NCI-H146 treated with DMSO at 0.1 percent for 48 hours (cell line): ENCODE measurements around the gene DPP10.

Source experiments
- DNase-seq: peaks from one replicate; lab custom pipeline; 2025; ENCODE audit not compliant: unreplicated experiment; lab: John Stamatoyannopoulos, UW

Gene DPP10

DNA sequence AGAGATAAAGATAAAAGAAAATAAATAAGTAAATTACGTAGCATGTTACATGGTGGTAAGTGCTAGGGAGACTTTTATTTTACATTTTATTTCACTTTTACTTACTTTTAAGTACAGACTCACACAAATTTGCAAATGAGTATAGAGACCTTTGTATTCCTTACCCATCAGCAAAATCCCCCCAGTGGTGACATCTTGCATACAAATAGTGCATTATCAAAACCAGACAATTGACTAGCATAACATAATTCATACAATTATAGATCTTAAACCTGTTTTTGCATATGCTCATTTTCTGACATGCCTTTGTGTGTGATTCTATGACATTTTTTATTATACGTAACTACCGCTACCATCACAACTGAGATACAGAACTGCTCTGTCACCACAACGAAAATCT, 1099.4 kb downstream of the DPP10 start:
- no peak for DNase-seq

DNA sequence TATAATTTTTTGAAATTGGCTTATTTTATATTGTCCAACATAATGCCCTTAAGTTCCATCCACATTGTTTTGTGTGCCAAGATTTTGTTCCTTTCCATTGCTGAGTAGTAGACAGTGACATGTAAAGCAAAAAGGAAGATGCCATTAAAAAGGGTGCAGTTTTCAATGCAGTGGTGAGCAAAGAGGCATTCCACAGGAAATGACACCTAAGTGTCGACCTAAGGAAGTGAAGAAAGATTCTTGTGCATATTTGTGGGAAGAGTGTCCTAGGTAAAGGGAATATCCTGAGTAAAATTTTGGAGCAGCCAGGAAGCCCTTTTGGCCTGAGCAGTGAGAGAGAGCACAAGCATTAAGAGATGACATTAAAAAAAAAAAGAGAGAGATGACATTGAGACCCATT, 1099.9 kb downstream of the DPP10 start:
- DNase-seq, result no peak

DNA sequence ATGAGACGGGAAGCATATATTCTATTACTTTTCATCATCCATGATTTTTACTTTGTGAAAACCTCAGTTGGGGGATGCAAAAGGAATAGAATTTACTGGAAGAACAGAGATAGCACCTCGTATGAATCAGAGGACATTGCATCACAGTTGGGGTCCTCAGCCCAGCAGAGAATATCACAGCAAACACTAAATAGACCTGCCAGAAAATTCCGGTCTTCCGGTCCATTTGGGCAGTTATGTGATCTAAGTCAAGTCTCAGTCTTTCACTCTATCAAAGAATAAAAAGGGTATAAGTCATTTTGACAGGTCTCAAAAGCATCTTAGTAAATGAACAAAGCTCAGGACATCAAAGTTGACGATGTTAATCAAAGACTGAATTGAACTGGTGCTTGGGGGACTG, 1100.6 kb downstream of the DPP10 start:
- DNase-seq, result no peak

GRCh38 chr2:115543461-115543860, 1101.0 kb downstream of the DPP10 start:
- no peak for DNase-seq

GRCh38 chr2:115549611-115550130, 1107.2 kb downstream of the DPP10 start:
- no peak for DNase-seq

GRCh38 chr2:115552726-115553125, 1110.3 kb downstream of the DPP10 start:
- no peak for DNase-seq

GRCh38 chr2:115554153-115554552, 1111.7 kb downstream of the DPP10 start:
- no peak for DNase-seq

DNA sequence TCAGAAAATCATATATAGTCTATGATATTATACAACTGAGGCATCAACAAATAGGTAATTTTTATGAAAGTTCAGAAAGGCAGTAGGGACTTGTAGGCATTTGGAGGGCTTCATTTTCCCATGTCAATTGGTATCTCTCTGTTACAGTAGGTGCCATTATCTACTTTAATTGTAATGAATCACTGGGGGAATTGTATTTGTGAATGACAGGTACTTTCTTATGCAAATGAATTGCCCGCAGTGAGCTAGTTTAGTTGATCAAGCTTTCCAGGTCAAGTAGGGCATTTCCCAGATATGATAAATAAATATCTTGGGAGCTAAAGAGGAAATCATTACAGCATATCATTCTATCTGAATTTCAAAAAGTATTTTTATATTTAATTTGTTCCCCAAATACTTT, 1116.3 kb downstream of the DPP10 start:
- no peak for DNase-seq

- no peak for DNase-seq
Observed at GRCh38 chr2:115560666-115561065, 1118.2 kb downstream of the DPP10 start.

GRCh38 chr2:115568643-115569042, 1126.2 kb downstream of the DPP10 start:
- DNase-seq, result no peak

- DNase-seq, result no peak
Observed at GRCh38 chr2:115569547-115569946, 1127.1 kb downstream of the DPP10 start.

- no peak for DNase-seq
Observed at GRCh38 chr2:115572746-115573145, 1130.3 kb downstream of the DPP10 start.

- no peak for DNase-seq
Observed at GRCh38 chr2:115573756-115574155, 1131.3 kb downstream of the DPP10 start.

- no peak for DNase-seq
Observed at GRCh38 chr2:115574667-115575066, 1132.2 kb downstream of the DPP10 start.

- no peak for DNase-seq
Observed at GRCh38 chr2:115580784-115581183, 1138.3 kb downstream of the DPP10 start.

- no peak for DNase-seq
Observed at GRCh38 chr2:115584507-115584906, 1142.1 kb downstream of the DPP10 start.

DNA sequence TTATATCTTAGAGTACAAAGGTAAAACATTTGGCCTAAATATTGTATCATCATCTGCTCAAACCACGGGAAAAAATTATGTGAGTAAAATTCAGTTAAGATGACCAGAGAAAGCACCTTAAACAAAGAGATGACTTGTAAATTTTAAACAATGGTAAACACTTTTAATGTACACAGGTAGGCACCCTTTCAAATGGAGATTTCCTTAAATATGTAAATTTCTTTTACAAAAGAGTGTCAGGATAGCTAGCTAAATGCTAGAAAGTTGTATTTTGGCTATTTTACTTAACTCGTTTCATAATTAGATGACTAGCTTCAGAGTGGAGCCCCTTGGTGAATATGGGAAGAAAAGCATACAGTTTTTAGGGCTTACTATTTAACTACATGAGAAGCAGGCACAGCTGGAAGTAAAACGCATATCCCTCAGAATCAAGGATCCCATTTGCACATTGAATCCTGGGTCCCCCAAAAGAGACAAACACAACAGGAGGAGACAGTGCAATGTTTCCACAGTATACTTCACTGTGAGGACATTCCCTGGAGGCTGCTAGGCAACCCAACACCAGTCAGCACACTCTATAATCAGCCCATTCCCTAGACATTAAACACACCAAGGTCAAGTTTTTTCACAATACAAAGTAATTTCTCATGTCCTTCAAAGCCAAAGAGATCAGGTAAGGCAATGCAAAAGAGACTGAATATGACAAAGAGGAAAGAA, 1154.4 kb downstream of the DPP10 start:
- DNase-seq, result no peak

- no peak for DNase-seq
Observed at GRCh38 chr2:115603285-115603684, 1160.8 kb downstream of the DPP10 start.

- no peak for DNase-seq
Observed at GRCh38 chr2:115606350-115606749, 1163.9 kb downstream of the DPP10 start.

- no peak for DNase-seq
Observed at GRCh38 chr2:115609978-115610377, 1167.5 kb downstream of the DPP10 start.

DNA sequence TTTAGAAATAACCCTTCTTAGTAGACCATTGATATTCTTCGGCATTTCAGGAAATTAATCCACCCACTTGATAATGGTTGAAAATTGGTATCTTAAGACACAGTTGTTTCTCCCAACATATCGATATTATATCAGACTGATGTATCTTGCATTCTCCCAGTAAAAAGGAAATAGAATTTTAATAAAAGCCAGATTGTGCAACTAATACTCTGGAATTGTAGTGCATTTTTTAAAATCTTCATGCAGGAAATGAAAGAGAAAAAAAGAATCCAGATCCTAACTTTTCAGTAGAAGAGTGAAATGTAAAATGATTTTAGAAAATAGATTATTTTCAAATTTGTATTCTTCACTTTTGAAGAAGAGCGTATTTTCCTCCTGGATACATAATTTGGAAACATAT, 1168.4 kb downstream of the DPP10 start:
- DNase-seq, result no peak

DNA sequence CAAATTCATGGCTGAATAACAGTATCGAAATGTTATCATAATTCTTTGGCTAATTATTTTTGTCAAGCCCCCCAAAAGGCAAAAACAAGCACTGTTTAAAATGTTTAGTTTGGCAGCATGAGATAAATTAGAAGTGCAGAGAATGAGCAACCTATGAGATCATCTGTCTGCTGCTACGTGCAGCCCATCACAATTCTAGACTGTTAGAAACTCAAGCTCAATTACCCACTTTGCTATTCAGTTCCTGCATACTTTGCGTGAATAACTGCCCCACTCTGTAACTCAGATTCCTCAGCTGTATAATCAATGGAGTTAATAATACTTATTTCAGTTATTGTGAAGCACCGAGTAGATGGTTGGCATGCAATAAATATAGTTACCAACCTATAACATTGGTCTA, 1181.9 kb downstream of the DPP10 start:
- no peak for DNase-seq

- DNase-seq, result no peak
Observed at GRCh38 chr2:115634578-115634977, 1192.1 kb downstream of the DPP10 start.
